Activated CD4-positive, CD25-positive, alpha-beta regulatory T cell (primary cell): ENCODE results near the gene R3HCC1L.
"Not testable (repeated sequence)": the region's sequence is repeated elsewhere in the genome, so short reads cannot be mapped to it uniquely, and the experiment has no call there.

Experiments used
- DNase-seq, 4 experiments: peaks; one replicate each; lab custom pipeline; 2025; lab: John Stamatoyannopoulos, UW

Gene R3HCC1L

DNA sequence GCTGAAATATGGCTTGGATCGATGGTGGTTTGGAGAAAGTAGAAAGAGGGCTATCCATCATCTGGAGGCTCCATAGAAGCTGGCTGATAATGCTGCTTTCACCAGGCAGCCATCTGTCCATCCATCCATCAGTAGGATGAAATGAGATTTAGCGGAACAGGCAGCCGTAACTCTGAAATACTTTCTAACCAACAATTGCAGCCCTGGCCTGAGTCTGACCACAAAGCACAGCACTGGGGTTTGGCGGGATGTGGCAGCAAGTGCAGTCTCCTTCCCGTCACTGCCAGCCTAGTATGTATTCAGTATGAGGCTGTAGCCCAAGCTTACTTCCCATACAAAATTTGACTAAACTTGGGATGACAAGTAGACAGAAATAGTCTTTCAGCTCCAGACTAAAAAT lies 38.0 kb downstream of the R3HCC1L start:
- DNase-seq = no peak

DNA sequence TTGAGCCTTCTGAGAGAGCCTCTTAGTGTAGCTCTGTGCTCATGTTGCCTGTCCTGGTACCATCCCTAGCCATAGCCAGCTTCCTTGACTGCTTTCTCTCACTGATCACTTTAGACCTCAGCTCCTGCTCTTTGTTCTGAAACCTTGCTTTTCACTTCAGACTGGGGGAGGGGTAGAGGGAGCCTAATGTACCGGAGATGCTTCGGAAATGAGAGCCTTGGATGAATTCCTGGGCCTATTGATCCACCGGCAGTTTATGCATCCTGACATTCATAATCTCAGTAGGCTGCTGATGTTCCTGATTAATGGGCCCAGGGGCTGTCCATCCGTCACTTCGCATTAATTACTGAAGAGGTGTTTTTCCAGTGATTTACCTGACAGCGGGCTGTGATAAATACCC lies 38.8 kb downstream of the R3HCC1L start:
- no peak for DNase-seq

DNA sequence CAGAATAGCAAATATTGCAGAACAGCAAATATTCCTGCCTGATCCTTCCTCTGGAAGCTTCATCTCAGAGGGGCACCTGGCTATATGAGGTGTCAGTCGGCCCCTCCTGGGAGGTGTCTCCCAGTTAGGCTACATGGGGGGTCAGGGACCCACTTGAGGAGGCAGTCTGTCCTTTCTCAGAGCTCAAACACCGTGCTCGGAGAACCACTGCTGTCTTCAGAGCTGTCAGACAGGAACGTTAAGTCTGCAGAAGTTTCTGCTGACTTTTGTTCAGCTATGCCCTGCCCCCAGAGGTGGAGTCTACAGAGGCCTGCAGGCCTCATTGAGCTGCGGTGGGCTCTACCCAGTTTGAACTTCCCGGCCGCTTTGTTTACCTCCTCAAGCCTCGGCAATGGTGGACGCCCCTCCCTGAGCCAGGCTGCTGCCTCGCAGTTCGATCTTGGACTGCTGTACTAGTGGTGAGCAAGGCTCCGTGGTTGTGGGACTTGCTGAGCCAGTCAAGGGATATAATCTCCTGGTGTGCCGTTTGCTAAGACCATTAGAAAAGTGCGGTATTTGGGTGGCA lies 48.0 kb downstream of the R3HCC1L start:
- not testable (repeated sequence) for DNase-seq

DNA sequence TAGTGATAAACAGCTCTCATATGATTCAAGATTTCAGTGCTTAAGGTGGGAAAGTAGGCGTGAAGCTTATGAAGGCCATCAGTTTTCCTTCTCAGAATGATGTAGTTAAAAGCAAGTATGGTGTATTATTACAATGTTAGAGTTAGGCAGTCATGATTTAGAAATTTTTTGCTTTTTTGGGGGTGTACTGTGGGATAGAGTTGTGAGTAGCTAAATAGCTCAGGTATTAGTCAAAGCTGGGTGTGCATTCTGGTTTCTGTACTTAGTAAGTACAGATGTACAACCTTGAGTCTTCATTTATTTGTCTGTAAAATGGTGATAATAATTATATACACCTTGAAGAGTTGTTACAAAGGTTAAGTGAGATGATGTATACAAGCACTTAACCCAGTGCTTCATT lies 52.2 kb downstream of the R3HCC1L start:
- DNase-seq = no peak

DNA sequence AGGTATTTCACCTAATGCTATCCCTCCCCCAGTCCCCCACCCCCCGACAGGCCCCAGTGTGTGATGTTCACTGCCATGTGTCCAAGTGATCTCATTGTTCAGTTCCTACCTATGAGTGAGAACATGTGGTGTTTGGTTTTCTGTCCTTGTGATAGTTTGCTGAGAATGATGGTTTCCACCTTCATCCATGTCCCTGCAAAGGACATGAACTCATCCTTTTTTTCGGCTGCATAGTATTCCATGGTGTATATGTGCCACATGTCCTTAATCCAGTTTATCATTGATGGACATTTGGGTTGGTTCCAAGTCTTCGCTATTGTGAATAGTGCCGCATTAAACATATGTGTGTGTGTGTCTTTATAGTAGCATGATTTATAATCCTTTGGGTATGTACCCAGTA lies 56.3 kb downstream of the R3HCC1L start:
- not testable (repeated sequence) for DNase-seq

DNA sequence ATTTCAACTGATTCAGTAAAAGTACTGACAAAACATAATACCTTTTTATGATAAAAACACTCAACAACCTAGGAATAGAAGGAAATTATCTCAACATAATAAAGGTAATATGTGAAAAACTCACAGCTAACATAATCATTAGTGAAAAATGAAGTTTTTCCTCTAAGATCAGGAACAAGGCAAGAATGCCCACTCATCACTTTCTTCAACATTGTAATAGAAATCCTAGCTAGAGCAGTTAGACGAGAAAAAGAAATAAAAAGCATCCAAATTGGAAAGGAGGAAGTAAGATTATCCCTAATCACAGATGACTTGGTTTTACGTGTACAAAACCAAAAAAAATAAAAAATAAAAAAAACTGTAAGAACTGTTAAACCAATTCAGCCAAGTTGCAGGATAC lies 58.6 kb downstream of the R3HCC1L start:
- DNase-seq = no peak

DNA sequence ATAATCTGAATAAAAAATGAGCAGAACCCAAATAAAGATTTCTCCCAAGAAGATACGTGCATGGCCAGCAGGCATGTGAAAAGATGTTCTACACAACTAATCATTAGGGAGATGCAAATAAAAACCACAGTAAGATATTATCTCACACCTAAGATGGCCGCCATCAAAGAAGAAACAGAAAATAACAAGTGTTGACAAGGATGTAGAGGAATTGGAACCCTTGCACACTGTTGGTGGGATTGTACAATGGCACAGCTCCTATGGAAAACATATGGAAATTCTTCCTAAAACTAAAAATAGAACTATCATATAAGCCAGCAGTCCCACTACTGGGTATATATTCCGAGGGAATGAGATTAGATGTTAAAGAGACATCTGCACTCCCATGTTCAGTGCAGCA lies 60.2 kb downstream of the R3HCC1L start:
- DNase-seq = no peak

DNA sequence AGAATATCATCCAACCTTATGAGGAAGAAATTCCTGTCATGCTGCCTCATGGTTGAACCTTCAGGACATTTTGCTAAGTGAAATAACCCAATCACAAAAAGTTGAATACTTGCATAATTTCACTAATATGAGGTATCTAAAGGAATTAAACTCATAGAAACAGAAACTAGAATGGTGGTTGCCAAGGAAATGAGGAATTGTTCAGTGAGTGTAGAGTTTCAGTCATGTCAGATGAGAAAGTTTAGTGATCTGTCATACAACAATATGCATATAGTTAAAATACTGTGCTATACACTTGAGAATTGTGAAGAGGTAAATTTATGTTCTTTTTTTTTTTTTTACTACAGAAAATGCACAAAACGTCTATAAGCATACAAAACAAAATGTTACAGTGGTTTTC lies 60.7 kb downstream of the R3HCC1L start:
- no peak for DNase-seq

DNA sequence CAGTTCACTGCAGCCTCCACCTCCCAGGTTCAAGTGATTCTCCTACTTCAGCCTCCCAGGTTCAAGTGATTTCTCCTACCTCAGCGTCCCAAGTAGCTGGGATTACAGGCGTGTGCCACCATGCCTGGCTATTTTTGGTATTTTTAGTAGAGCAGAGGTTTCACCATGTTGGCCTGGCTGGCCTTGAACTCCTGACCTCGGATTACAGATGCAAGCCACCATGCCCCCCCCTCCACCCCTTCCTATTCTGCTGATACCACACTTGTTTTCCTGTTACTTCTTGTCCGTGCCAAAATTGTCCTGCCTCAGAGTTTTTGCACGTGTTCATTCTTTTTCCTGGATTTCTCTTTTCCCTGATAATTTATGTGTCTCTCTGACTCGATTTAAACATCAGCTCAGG lies 62.5 kb downstream of the R3HCC1L start:
- DNase-seq = no peak

DNA sequence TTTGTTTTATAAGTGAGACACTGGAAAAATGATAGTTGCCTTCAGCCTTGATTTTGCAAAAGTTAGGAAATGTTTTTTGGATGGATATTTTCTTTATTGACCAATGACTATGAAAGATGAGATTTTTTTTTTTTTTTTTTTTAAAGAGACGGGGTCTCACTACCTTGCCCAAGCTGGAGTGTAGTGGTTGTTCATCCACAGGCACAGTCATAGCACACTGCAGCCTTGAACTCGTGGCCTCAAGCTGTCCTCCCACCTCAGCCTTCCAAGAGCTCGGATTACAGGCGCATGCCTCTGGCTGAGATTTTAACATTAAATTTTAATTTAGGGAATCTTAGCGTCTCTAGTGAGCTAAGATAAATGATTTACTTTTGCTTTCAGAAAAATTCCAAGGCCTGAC lies 67.3 kb downstream of the R3HCC1L start:
- no peak for DNase-seq

DNA sequence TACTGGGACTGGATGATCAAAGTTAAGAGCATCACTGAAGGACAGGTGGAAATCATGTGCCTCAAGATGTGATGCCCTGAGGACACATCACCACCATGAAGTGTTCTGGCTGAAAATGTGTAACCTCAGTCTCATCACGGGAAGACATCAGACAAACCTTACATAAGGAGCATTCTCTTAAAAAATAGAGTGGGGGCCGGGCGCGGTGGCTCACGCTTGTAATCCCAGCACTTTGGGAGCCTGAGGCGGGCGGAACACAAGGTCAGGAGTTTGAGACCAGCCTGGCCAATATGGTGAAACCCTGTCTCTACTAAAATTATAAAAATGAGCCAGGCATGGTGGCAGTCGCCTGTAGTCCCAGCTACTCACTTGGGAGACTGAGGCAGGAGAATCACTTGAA lies 67.9 kb downstream of the R3HCC1L start:
- no peak for DNase-seq

DNA sequence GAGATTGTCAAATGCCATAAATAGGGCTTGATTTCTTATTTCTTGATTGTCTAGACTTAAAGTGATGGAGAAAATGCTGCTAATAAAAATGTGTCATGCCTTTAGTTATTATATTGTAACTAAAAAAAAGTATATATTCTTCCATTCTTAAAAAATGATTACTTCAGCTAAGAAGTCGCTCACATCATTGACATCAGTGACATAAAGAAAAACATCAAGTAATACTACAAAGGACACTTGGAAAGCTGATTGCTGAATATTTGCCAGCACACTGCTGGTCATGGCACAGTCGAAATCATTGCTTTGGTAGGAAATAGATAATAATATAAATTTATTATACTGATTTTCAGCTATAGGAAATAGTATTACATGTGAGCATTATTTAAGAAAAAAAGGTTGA lies 70.9 kb downstream of the R3HCC1L start:
- DNase-seq = no peak

DNA sequence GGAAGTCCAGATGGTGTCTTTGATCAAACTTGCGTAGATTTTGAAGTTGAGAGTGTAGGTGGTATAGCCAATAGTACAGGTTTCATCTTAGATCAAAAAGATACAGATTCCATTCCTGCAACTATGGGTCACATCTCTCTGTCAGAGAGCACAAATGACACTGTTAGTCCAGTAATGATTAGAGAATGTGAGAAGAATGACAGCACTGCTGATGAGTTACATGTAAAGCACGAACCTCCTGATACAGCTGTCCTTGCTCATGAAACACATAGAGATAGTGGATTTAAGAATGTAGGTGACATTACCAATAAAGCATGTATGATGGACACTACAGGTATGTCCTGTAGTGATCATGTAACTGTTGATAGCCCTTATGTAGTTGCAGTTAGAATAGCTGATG lies 74.5 kb downstream of the R3HCC1L start:
- no peak for DNase-seq

DNA sequence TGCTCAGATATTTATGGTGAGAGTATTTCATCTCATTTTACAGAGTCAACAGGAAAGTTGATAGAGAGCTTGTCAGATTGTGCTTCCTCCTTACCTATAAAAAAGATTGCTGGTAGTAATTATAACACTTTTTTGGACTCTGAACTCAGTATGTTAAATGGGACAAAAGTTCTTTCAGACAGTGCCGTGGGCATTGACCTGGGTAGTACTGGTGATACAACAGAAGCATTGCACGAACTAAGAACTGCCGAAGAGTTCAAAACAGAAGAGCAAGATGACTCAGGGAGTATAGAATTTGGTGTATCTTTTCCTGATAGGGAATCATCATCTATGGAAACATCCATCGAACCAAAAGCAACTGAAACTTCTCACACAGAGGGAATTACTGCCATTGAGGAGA lies 75.0 kb downstream of the R3HCC1L start:
- no peak for DNase-seq

DNA sequence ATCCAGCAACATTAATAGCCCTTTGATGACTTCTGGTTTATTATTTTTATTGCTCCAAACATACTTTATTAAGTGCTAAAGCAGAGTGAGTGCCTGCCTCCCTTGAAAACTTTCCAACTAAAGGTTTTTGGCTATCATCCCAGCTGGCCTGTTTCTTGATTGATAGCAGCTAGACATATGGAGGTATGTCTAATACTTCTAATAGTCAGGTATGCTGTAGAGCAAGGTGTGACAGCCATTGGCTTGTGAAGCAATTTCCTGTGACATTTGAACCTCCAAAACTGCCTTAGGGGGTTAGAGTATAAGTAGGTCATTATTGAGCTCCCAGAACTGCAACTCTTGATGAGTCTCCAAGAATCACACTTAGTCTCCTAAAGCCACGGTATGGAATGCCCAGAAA lies 77.7 kb downstream of the R3HCC1L start:
- no peak for DNase-seq

DNA sequence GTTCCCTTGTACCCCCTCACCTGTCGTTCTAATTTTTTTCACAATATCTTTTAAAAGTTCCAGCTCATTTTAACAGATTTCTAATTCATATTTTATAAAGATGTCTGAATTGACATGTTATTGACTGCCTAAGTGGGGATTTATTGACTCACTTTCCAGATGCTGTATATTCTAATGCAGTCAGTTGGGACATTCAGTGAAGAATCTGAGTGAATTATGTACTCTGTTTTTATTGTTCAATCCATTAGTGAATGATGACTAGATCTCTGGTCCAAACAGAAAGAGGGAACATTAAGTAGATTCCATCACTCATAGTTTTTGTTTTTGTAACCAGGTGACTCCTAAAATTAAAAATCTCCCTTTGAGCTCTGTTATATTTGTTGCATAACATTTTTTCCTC lies 79.3 kb downstream of the R3HCC1L start:
- DNase-seq = no peak

DNA sequence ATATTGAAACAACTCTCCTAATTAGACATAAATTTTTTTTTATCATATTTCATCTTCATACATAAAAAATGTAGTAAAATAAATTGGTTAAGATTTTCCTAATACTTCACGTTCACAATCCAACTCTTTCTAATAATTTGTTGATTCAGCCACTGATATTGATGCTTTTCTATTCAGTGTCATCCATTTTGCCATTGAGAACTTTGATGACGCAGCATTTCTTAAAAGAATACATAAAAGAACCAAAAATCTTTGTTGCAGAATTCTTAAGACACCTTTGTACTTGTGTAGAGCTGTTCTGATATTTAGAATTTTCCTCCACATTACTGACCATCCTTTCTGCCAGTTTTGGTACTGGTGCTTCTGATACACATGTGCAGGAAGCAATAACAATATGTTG lies 80.9 kb downstream of the R3HCC1L start:
- no peak for DNase-seq

DNA sequence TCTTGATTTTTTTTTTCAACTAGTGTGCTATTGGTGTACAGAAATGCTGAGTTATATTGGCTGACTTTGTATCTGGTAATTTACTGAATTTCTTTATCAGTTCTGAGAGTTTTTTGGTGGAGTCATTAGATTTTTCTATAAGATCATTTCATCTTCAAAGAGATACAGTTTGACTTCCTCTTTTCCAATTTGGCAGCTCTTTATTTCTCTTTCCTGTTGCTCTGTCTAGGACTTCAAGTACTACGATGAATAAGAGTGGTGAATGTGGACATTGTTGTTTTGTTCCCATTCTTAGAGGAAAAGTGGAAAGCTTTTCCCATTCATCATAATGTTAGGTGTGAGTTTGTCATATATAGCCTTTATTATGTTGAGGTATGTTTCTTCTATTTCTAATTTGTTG lies 83.3 kb downstream of the R3HCC1L start:
- DNase-seq = no peak

DNA sequence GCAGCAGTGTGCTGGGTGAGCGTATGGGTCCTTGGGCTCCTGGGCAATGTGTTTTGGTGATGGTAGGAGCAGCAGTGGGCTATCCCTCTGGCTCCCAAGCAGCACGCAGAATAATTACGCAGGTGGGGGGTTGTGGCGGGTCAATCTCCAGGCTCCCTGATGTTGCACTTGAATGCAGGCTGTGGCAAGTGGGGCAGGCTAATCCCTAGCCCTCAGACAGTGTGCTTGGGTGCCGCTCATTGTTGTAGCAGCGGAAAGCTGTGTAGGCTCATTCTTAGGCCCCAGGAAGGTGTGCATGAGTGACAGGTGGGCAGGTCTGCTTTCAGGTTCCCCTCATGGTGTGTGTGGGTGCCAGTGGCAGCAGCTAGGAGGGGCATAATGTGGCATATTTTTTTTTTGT lies 89.4 kb downstream of the R3HCC1L start:
- no peak for DNase-seq

DNA sequence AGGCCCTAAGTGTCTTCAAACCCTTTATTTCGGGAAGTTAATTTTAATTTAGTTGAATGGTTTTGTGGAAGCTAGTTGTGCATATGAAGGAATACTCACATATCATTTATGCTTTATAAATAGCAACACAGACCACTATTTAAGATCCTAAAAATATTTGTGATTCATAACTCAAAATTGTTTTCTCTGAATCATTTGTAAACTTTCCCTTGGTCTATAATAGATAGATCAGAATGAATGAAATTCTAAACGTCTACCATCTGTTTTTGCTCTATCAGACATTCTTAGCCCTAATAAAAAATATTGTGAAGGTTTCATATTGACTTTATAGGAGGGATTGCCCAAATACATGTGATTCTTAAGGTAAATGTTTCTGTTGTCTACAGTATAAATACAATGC lies 90.1 kb downstream of the R3HCC1L start:
- DNase-seq = no peak

DNA sequence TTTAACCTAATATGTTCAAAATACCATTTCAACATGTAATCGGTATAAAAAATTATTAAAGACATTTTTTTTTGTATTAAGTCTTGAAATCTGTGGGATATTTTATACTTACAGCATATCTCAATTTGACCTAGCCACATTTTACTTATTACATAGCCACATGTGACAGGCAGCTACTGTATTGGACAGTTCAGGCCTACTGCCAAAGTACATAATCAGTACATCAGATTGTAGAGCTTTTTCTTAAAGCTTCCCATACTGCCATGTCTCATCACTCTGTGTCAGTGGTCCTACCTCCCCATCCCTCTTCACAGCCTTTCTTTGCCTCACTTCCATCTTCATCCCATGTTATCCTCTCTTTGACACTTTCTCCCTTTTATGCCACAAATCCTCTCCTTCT lies 90.5 kb downstream of the R3HCC1L start:
- DNase-seq = no peak

DNA sequence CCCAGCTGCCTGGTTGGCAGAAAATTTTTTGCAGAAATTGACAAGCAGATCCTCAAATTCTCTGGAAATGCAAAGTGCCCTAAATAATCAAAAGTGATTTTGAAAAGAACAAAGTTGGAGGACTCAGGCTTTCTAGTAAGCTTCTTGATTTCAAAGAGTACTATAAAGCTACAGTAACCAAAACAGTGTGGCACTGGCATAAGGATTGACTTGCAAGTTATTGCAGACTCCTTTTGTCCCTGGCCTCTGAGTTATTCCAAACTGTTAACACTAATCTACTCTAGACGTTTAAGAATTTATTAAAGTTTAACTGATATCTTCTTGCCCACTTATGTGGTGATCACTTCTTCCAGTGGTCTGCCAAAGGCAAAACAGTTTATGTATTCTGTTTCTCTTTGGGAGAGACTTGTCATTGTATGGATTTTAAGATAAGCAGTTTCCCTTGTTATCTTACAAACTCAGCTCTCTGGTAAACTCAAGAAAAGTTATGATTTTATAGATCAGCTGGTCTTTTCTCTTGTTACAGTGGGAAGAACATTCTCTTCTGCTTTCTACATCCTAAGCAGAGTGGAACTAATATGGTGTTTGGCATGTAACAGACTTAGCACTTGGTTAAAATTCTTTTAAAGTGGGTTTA lies 92.2 kb downstream of the R3HCC1L start:
- DNase-seq = no peak

DNA sequence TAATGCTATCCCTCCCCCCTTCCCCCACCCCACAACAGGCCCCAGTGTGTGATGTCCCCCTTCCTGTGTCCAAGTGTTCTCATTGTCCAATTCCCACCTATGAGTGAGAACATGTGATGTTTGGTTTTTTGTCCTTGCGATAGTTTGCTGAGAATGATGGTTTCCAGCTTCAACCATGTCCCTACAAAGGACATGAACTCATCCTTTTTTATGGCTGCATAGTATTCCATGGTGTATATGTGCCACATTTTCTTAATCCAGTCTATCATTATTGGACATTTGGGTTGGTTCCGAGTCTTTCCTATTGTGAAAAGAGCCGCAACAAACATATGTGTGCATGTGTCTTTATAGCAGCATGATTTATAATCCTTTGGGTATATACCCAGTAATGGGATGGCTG lies 93.3 kb downstream of the R3HCC1L start:
- DNase-seq = not testable (repeated sequence)

DNA sequence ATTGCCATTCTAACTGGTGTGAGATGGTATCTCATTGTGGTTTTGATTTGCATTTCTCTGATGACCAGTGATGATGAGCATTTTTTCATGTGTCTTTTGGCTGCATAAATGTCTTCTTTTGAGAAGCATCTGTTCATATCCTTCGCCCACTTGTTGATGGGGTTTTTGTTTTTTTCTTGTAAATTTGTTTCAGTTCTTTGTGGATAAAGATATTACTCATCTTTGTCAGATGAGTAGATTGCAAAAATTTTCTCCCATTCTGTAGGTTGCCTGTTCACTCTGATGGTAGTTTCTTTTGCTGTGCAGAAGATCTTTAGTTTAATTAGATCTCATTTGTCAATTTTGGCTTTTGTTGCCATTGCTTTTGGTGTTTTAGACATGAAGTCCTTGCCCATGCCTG lies 93.8 kb downstream of the R3HCC1L start:
- DNase-seq = not testable (repeated sequence)
